Raji (cell line): ENCODE measurements around the gene MLLT10.
A peak's percentile ranks its signal among the peaks of the same experiment; 100 is the strongest.

Experiments used
- POLR2A ChIP-seq: IDR thresholded peaks from 2 replicates; pipeline ENCODE4 v1.6.1; 2011; ENCODE audit warnings: low read depth, low read length, control low read depth; ENCODE audit not compliant: insufficient read depth

The MLLT10 gene

DNA sequence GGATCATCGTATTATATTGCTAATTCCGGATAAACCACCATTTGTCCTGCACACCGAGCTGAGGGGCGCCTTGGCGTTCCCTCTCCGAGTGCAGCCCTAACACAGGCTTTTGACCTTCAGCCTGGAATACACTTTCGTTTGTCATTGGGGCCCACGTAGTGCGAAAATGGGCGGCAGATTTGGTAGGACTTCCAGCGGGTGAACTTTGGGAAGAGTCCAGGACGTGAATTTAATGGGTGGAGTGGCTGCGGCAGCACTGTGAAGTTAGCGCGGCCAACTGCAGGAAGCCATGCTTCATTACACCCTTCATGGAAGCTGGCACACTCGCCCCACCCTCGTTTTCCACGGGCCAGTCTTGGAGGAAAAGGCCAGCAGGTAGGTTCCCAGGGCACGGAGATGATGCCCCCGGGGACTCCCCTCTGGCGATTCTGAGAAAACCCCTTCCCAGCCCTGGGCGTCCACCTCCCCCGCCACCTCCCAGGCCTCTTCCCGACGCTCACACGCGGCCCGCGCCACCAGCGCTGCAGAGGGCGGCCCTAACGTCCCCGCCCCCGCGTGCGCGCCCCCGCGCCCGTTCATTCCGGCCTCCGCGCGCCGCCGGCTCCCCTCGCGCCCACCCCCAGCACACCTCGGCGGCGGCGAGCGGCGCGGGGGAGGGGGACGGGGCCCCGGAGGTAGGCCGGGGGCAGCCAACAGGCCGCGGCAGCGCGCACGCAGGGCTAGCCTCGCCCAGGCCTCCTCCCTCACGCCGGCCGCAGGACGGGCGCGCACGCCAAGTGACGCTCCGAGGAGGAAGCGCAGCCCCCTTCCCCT lies at the start of gene MLLT10:
Gene MLLT10 (plus strand): TSS at position 766 of the 813 bp plus-strand sequence. CDS start 413 bp downstream, outside the sequence.
- peak; percentile 87 for TF ChIP-seq POLR2A

DNA sequence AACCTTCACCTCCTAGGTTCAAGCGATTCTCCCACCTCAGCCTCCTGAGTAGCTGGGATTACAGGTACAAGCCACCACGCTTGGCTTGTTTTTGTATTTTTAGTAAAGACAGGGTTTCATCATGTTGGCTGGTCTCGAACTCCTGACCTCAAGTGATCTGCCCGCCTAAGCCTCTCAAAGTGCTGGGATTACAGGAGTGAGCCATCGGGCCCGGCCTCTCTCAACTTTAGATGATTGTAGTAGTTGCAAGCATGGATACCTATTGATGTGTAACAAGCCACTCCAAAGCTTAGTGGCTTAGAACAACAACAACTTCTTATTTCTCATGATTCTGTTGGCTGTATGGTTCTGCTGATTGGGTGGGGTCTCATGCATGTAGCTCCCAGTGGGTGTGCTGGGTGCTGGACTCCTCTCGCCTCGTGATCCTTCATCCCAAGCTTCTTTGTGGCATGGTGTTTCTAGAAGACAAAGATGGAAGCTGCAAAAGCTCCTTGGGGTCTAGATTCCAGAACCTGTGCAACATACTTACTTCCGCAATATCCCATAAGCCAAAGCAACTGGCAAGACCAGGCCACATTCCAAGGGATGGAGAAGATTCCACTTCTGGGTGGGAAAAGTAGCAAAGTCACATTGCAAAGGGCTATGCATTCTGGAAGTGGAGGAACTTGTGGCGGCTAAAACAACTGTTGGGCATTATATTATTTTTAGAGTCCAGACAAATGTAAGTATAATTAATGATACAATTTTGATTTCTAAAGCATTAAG lies 46.4 kb upstream of the MLLT10 start:
- no peak for TF ChIP-seq POLR2A

DNA sequence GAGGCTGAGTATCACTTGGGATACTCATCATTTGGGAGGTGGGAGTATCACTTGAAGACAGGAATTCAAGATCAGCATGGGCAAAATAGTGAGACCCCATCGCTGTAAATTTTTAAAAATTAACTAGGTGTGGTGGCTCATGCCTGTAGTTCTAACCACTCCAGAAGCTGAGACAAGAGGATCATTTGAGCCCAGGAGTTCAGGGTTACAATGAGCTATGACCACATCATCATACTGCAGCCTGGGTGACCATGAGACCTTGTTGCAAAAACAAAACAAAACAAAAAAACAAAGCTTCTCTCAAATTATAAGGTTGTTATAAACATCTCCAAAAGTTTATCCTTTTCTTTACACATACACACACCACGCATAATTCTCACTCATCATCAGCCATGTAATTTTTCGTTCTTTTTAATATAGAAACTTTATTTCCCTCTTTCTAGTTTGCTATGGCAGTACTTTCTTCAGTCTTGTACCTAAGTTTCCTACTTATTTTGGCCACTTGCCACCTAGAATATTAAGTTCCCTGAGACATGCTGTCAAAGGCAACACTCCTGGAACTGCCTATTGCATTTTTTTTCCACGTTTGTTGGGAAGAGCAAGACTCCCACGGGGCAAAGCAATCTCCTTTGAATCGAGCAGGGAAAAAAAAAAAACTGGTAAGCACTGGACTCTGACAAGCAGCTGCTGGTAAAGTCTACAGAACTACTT lies 45.6 kb upstream of the MLLT10 start:
- no peak for TF ChIP-seq POLR2A

DNA sequence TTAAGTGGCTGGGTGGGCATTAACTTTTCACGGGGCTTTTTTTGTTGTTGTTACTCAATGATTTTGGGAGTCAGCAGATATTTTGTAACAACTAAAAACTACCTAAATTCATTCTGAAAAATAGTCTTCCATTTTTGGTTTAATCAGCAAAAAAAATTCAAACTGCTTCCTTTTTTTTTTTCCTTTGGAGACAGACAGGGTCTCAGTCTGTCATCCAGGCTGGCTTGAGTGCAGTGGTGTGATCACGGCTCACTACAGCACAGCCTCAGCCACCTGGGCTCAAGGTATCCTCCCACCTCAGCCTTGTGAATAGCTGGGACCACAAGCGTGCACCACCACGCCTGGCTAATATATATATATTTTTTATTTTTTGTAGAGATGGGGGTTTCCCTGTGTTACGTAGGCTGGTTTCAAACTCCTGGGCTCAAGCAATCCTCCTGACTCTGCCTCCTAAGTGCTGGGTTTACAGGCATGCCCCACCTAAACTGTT lies 45.0 kb upstream of the MLLT10 start:
- TF ChIP-seq POLR2A, result no peak

DNA sequence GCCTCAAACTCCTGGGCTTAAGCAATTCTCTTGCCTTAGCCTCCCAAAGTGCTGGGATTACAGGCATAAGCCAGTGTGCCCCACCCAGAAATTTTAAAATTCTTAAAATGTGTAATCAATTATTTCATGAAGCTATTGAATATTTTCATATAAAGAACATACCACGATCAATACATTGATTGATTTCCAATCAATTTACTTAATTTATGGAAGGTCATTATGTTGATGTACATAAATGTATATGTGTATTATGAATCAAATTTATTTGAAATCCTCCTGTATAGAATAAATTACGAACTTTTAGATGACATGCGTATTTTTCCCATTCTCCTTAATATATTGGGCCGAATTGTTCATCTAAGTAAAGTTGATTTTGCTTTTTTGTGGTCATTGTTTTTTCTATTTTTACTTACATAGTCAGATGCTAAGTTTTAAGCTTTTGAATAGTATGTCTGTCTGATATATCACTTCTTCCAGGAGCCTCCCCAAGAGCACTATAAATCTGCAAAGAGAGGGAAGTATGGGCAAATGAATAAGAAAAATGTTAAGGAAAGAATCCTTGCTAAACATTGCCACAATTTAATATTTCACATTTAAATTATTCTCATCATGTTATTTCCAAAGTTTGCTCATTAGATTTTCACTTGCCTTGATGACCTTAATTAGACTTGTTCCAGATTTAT lies 43.9 kb upstream of the MLLT10 start:
- no peak for TF ChIP-seq POLR2A

DNA sequence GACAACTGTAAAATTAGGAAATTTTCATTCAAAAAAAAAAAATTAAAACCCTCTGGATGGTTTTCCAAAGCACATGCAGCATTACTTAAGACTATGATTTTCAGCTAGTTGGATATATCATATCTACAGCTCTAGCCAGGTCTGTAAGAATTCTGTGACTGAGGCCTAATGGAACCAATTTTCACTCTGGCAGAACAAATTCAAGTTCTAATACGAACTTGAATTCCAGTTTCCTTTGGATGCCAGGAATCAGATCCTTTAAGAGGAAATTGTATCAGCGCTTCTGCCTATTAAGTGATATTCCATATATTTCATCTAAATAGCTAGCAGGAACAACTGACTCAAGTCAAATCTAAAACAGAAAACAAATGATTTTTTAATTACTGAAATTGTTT lies 43.3 kb upstream of the MLLT10 start:
- no peak for TF ChIP-seq POLR2A

DNA sequence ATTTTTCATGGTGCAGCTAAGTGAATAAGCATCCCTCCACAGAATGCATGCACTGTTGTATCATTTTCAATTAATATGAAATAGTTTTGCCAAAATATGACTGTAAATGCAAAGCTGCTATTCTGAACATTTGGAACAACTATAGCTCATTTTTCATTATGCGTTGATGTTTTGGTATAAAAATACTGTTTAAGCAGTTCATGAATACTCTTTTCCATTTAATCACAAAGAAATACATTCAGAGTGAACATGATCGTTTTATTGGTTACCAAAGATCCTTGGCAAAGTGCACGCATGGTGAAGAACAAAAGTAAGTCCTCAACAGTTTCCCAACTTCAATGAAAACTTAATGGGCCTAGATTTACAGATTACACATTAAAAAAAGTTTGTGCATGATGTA lies 41.6 kb upstream of the MLLT10 start:
- no peak for TF ChIP-seq POLR2A

DNA sequence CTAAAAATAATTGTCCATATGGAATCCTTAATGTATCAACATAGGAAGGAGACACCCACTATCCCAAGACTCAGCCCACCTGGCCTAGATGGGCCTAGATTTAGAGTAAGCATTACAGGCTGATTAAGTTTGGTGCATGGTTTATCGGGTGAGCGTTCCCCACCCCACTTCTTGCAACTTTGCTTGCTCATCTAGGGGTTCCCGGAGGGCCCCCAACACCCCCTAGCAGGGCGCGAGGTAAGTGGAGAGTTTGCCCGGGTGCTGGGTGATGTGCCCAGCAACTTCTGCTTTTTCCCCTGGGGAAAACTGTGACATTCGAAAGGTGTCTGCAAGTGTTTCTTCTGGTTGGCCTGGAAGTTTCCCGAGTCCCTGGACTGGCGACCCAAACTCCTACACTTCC lies 40.2 kb upstream of the MLLT10 start:
- TF ChIP-seq POLR2A, result no peak

DNA sequence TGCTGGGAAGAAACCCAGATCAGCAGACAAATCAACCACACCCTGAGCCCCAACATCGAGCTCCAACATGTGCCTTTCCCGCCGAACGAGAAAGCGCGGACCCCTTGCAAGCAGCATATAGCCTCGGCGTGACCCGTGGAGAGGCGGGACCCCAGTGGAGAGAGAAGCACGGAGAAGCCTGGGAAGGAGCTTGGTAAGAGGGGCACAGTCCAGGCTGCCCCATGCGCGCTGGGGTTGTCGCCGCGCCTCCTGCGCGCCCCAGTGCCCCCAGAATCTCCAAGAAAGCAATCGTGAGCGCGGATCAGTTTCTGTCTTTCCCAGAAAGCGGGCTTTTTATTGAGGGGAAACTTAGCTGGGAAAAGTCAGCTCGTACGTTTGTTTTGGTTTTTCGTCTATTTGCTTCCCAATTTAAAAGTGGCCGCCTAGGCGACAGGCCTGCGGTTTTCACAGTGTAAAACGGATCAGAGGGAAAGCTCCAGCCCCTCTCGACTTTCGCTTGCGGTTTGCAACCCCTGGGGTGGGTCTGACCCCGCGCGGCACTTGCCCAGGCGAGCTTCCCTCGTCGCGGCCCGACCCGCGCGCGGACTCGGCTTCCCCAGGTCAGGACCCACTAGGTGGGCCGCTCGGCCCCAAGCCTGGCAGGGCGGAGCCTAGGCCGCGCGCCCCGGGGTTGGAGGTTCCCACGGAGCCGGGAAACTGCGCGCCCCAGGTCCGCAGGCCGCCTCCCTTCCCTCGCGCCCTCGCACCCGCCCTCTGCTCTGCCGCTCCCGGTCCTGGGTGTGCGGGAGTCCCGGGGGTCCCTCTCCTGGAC lies 39.6 kb upstream of the MLLT10 start:
- TF ChIP-seq POLR2A, result no peak

DNA sequence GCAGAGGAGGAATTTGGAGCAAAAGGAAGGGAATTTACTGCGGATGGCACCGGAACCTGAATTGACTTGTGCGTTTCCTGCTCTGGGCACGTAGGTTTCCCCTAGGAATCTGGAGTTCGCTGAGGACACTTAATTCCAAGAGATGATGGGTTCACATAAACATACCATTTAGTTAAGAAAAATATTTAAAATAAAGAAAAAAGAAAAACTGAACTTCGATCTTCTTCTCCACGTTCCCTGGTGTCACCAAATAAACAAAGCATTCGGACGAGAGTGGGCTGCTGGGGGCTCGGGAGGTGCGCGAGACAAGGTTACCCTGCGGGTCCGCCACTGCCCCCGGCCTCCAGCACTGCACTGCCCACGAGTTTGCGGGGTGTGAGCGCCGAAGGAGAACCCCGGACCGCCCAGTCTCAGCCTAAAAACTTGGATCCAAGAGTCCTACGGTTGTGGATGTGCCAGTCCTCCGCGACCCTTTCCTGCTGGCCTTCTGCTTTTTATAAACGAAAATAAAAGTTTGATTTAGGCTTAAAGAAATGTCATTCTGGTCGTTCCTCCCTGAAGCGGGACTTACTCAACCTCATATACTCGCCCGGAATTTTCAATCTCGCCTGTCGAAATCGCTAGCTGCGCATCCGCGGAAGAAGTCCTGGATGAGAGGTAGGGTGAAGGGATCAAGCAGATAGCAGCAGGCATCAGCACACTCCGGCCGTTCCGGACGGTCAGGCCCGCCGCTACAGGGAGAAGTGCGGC lies 38.9 kb upstream of the MLLT10 start:
- TF ChIP-seq POLR2A, result no peak

DNA sequence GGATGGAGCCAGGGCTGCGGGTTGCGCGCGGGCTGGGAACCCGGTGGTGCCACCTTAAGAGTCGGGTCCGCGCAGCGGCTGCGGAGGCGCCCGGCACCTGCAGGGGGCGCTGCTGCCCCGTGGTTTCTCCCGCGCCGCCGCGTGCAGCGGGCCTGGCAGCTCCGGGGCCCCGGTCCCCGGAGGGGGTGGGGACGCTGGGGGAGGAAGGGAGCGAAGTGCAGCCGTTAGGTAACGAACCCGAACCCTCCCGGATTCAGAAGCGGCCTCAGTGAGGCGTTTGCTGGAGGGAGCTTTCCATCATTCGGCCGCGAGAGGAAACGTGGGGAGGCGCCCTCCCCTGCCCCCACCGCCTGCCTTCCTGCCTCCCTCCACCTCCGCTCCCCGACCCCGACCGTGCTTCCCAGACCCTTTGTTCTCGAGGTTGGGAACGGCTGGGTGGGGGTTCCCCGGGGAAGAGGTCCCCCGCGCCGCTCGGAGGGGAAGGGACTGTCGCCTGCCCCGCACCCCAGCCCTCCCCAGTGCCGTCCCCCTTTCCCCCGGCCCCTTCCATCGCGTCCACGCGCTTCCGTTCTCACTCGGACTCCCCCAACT lies 38.2 kb upstream of the MLLT10 start:
- peak; percentile 67 for TF ChIP-seq POLR2A

DNA sequence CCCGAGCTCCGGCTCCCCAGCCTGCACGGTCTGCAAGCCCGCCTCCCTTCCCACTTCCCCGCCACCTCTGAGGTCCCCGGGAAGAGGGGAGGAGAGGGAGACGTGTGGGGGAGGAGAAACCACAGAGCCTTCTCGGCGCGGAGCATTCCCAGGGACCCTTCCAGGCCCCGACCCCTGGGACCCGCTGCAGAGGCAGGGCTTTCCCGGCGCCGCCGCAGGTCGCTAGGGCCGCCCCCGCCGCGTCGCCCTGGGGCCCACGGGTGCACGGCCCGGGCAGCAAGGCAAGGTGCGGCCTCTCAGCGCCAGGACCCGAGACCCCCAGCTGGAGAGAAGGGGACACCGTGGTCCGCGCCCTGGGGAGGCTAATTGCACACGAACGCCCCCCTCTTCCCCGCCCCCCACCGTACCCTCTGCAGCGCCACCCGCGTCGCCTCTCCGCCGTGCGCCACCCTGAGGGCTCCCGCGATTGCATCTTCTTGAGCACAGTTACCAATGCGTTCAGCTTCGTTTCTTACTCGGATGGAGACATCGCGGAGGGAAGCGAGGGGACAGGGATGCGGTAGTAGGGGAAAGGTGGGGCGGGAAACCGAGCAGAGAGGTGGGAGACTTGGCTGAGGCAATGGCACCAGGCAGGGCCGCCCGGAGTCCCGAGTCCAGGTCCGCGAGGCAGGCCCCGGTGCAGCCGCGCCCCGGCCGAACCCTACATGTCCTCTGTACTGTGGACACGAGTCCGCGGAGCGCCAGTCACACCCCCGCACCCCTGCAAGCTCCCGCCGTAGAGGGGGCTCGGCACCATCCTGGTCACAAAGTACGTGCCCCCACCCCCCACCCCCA lies 37.5 kb upstream of the MLLT10 start:
- TF ChIP-seq POLR2A, result peak; percentile 37; the same call in 1 of the 2 replicates
